SK-MEL-5 (cell line): Measurements from ENCODE around the gene SYNGR3. TPM values are rescaled to one million over a fixed set of nuclear protein-coding genes. Genes with fewer than 3 reads are reported as not detected.

ENCODE experiments used
- DNase-seq: peaks from one replicate; pipeline ENCODE4 v3.0.0-alpha.2; 2016; ENCODE audit warnings: low read depth, low spot score
- in situ Hi-C: cut with HindIII; loops from 2 replicates; pipeline ENCODE4 v1.10.0; 2016; ENCODE audit warnings: low sequenced_read_pairs, high pct_unique_total_duplicates, low pct_unique_long_range_greater_than_20kb
- polyA plus RNA-seq, 2 experiments: library from polyadenylated mRNA; depleted of rRNA; stranded (reverse); fragments of >200 nt; gene quantifications; 2 replicates each; pipeline ENCODE4 v1.2.3, GENCODE V29; 2015
- total RNA-seq: library from RNA; depleted of rRNA; stranded (reverse); fragments of >200 nt; shearing (Covaris generic); gene quantifications from 2 replicates; pipeline ENCODE4 v1.2.3, GENCODE V29; 2014; rRNA removed

SYNGR3 gene
- 0.37 and 1.5 TPM in 2 replicates for total RNA-seq
- polyA plus RNA-seq (2015; cell fraction: cytosol; rRNA removed) = 0.40 and 0.82 TPM in 2 replicates
- 0.20 and 3.7 TPM in 2 replicates for polyA plus RNA-seq (2015; cell fraction: nucleus; rRNA removed)

- in situ Hi-C loops = no loop called here
- no peak for DNase-seq
These were observed at the start of gene SYNGR3 for GRCh38 chr16:1989209-1990100. TSS of gene SYNGR3 (plus strand) at chr16:1989970. CDS start at chr16:1990103, 133 bp downstream.

- in situ Hi-C loops = no loop called here
- DNase-seq = no peak
These were observed 49.3 kb upstream of the SYNGR3 start for GRCh38 chr16:1940273-1941161.

- DNase-seq = no peak
- in situ Hi-C loops = no loop called here
These were observed 48.4 kb upstream of the SYNGR3 start for GRCh38 chr16:1941162-1942046.

- no peak for DNase-seq
- in situ Hi-C loops = no loop called here
These were observed 47.5 kb upstream of the SYNGR3 start for GRCh38 chr16:1942047-1942809.

GRCh38 chr16:1942810-1943726, 46.7 kb upstream of the SYNGR3 start, which contains the start of gene MSRB1:
TSS of gene MSRB1 (minus strand) at chr16:1943199. CDS start at chr16:1943156, 43 bp downstream.
- peak; percentile 99 for DNase-seq
- in situ Hi-C loops = no loop called here

GRCh38 chr16:1944612-1945199, 45.1 kb upstream of the SYNGR3 start:
- in situ Hi-C loops = no loop called here
- no peak for DNase-seq

- no peak for DNase-seq
- in situ Hi-C loops = no loop called here
These were observed 44.0 kb upstream of the SYNGR3 start for GRCh38 chr16:1945559-1946391.

- in situ Hi-C loops = no loop called here
- DNase-seq = no peak
These were observed 43.0 kb upstream of the SYNGR3 start for GRCh38 chr16:1946495-1947368.

- in situ Hi-C loops = no loop called here
These were observed 42.5 kb upstream of the SYNGR3 start for GRCh38 chr16:1947369-1947670.

GRCh38 chr16:1949507-1949906, 40.3 kb upstream of the SYNGR3 start:
- no peak for DNase-seq
- in situ Hi-C loops = no loop called here

More at GRCh38 chr16:1947369-1947670, 42.5 kb upstream of the SYNGR3 start:
- no peak for DNase-seq

- in situ Hi-C loops = no loop called here
- no peak for DNase-seq
These were observed 39.7 kb upstream of the SYNGR3 start for GRCh38 chr16:1950047-1950446.

- in situ Hi-C loops = no loop called here
- no peak for DNase-seq
These were observed 39.2 kb upstream of the SYNGR3 start for GRCh38 chr16:1950559-1950958.

GRCh38 chr16:1953734-1954133, 36.0 kb upstream of the SYNGR3 start:
- DNase-seq = no peak
- in situ Hi-C loops = no loop called here
